Activated CD4-positive, alpha-beta memory T cell treated with anti-CD3 and anti-CD28 coated beads, Interleukin-2, amount 10 ng/mL, durations not matched to agents 7 days and 5 days (primary cell): ENCODE data around the gene HK2. TPM values are rescaled to one million over a fixed set of nuclear protein-coding genes. Genes with fewer than 3 reads are reported as not detected.

Experiments
- CTCF ChIA-PET: fragments of 350-600 bp; sonication (Branson Sonifier 250); formaldehyde crosslinking; loops from one replicate; lab custom pipeline; 2021; ENCODE audit warnings: antibody characterized with exemption, inconsistent platforms; lab: Charles Lee
- POLR2A ChIA-PET: fragments of 350-600 bp; sonication (Branson Sonifier 250); formaldehyde crosslinking; loops from one replicate; lab custom pipeline; 2021; ENCODE audit warnings: antibody characterized with exemption; lab: Charles Lee
- DNase-seq: peaks from one replicate; pipeline ENCODE4 v3.0.0-alpha.2; 2020
- H3K27ac Mint-ChIP-seq: one replicate; pipeline ENCODE4 v1.8.0; 2021; ENCODE audit warnings: mild to moderate bottlenecking, mixed read lengths
- H3K27me3 Mint-ChIP-seq: one replicate; pipeline ENCODE4 v1.8.0; 2021; ENCODE audit warnings: mixed read lengths
- H3K36me3 Mint-ChIP-seq: one replicate; pipeline ENCODE4 v1.8.0; 2021; ENCODE audit warnings: low read depth, mixed read lengths
- H3K4me1 Mint-ChIP-seq: one replicate; pipeline ENCODE4 v1.8.0; 2021; ENCODE audit warnings: mixed read lengths
- H3K4me3 Mint-ChIP-seq: one replicate; pipeline ENCODE4 v1.8.0; 2021; ENCODE audit warnings: mild to moderate bottlenecking, mixed read lengths
- H3K9me3 Mint-ChIP-seq: one replicate; pipeline ENCODE4 v1.8.0; 2021; ENCODE audit warnings: mixed read lengths
- total RNA-seq, 2 experiments: library from RNA; stranded (reverse); gene quantifications; one replicate each; pipeline ENCODE4 v1.2.3, GENCODE V29; 2021

HK2 gene
- total RNA-seq, 2 experiments from 2014 or later = 36.8 to 37.8 TPM

GRCh38 chr2:74876081-74876886 lies 42.4 kb downstream of the HK2 start:
- Mint-ChIP-seq H3K4me3 (no peak overlapping the region), H3K4me1 (peaks cover 4% of the 10 kb centered on the region), H3K9me3 (no peaks in the 10 kb centered on the region), H3K36me3 (peaks cover 51% of the 10 kb centered on the region), H3K27me3 (no peaks in the 10 kb centered on the region), H3K27ac (peak overlapping the region; percentile 28)
- DNase-seq = peak; percentile 46
- CTCF ChIA-PET = interaction anchor here (0.6 to 4.9 kb wide), 18 partner anchors 8 to 288 kb away, joined by 3 to 104 read pairs (median 4); partner anchors contain the start of gene HK2
- POLR2A ChIA-PET = interaction anchor here (1.3 kb wide), 1 partner anchor 42 kb away, joined by 3 read pairs; the partner anchor contains the start of gene HK2

DNA sequence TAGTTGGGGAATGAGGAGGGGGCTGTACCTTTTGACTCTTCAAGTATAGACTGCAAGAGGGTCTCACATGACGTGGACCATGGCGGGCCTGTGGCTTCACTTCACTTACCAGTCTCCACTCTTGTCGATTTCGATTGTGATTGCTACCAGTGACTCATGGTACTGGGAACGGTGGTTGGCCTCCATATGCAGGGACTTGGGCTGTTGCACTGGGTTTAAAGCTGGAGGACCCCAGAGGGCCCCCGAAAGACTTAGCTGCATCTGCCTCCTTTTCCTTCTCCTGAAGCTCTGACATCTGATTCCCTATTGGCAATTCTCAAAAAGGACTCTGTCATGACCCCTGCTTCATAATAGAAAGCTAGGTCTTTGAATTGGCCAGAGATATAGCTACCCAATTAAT lies 43.4 kb downstream of the HK2 start:
- POLR2A ChIA-PET = interaction anchor here (1.2 to 1.3 kb wide), 2 partner anchors 43 to 162 kb away, joined by 3 to 4 read pairs; partner anchors contain the start of gene HK2
- Mint-ChIP-seq H3K4me1 (peaks cover 4% of the 10 kb centered on the region), H3K36me3 (peaks cover 55% of the 10 kb centered on the region), H3K27ac (no peak overlapping the region), H3K9me3 (no peaks in the 10 kb centered on the region), H3K4me3 (no peak overlapping the region), H3K27me3 (no peaks in the 10 kb centered on the region)
- CTCF ChIA-PET = interaction anchor here (1.3 to 4.9 kb wide), 10 partner anchors 9 to 289 kb away, joined by 3 to 104 read pairs (median 5); partner anchors contain the start of gene HK2
- no peak for DNase-seq

- H3K4me1 Mint-ChIP-seq = peaks cover 4% of the 10 kb centered on the region
- no peaks in the 10 kb centered on the region for H3K27me3 Mint-ChIP-seq
- H3K36me3 Mint-ChIP-seq = peaks cover 59% of the 10 kb centered on the region
- ChIA-PET POLR2A (interaction anchor here (1.2 to 1.3 kb wide), 2 partner anchors 43 to 163 kb away, joined by 3 to 4 read pairs; partner anchors contain the start of gene HK2), CTCF (interaction anchor here (1.3 to 4.9 kb wide), 9 partner anchors 16 to 290 kb away, joined by 3 to 104 read pairs (median 5); partner anchors contain the start of gene HK2)
- H3K4me3 Mint-ChIP-seq = no peak overlapping the region
- no peaks in the 10 kb centered on the region for H3K9me3 Mint-ChIP-seq
- no peak for DNase-seq
- no peak overlapping the region for H3K27ac Mint-ChIP-seq
Observed at GRCh38 chr2:74877781-74878433, 44.0 kb downstream of the HK2 start.

DNA sequence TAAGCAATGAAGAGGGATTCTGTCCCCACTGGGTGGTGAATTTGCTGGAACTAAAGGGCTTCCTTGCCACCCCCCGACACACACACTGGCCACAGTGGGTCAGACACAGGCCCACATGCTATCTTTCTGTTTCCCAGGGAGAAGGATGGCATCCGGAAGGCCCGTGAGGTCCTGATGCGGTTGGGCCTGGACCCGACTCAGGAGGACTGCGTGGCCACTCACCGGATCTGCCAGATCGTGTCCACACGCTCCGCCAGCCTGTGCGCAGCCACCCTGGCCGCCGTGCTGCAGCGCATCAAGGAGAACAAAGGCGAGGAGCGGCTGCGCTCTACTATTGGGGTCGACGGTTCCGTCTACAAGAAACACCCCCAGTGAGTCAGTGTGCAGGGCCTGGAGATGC lies 44.6 kb downstream of the HK2 start:
- Mint-ChIP-seq H3K27me3 (no peaks in the 10 kb centered on the region), H3K4me3 (no peak overlapping the region), H3K27ac (no peak overlapping the region), H3K36me3 (peaks cover 63% of the 10 kb centered on the region), H3K4me1 (peaks cover 4% of the 10 kb centered on the region), H3K9me3 (no peaks in the 10 kb centered on the region)
- no peak for DNase-seq
- CTCF ChIA-PET = interaction anchor here (4.9 kb wide), 1 partner anchor 43 kb away, joined by 51 read pairs; the partner anchor contains the start of gene HK2
- POLR2A ChIA-PET = no interaction called here

DNA sequence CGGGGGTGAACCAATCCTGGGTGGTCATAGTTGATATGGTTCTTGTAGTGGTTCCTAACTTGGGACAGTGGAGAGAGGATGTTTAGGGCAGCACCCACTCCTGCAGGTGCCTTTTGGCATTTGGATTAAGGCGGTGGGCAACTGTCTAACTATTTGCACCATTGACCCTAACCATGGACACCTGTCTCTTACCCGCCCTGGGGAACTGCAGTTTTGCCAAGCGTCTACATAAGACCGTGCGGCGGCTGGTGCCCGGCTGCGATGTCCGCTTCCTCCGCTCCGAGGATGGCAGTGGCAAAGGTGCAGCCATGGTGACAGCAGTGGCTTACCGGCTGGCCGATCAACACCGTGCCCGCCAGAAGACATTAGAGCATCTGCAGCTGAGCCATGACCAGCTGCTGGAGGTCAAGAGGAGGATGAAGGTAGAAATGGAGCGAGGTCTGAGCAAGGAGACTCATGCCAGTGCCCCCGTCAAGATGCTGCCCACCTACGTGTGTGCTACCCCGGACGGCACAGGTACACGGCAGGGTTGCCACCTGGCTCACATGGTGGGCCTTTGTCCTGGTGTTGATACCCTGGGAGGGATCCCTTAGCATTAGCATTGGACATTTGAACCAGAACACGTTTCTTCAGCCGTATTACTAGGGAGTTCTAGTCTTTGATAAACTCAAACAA lies 46.3 kb downstream of the HK2 start:
- DNase-seq = no peak
- Mint-ChIP-seq H3K36me3 (peaks cover 54% of the 10 kb centered on the region), H3K4me1 (peaks cover 4% of the 10 kb centered on the region), H3K4me3 (no peak overlapping the region), H3K27ac (no peak overlapping the region), H3K9me3 (no peaks in the 10 kb centered on the region), H3K27me3 (no peaks in the 10 kb centered on the region)
- ChIA-PET CTCF (interaction anchor here (0.7 to 1.0 kb wide), 2 partner anchors 166 kb away, joined by 3 read pairs; no protein-coding TSS in a partner anchor), POLR2A (no interaction called here)

DNA sequence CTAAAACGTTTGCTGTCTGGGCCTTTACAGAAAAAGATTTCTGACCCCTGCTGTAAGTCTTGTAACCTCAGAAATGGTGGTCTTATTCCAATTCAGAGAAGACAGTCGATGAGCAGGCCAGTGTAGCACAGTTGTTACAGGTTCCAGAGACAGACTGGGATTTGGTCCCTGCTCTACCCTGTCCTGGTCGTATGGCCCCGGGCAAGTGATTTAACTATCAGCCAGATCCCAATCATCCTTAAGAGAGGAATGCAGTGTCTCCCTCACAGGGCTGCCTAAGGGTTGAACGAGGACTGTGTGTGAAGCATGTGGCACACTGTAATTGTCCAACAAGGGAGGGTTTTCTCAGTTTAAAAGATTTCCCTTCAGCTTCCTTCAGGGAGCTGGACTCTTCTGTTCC lies 47.2 kb downstream of the HK2 start:
- H3K36me3 Mint-ChIP-seq = peaks cover 58% of the 10 kb centered on the region
- no peak for DNase-seq
- POLR2A ChIA-PET = no interaction called here
- H3K27ac Mint-ChIP-seq = no peak overlapping the region
- H3K4me3 Mint-ChIP-seq = no peak overlapping the region
- no peaks in the 10 kb centered on the region for H3K9me3 Mint-ChIP-seq
- peaks cover 2% of the 10 kb centered on the region for H3K4me1 Mint-ChIP-seq
- no peaks in the 10 kb centered on the region for H3K27me3 Mint-ChIP-seq
- CTCF ChIA-PET = no interaction called here

DNA sequence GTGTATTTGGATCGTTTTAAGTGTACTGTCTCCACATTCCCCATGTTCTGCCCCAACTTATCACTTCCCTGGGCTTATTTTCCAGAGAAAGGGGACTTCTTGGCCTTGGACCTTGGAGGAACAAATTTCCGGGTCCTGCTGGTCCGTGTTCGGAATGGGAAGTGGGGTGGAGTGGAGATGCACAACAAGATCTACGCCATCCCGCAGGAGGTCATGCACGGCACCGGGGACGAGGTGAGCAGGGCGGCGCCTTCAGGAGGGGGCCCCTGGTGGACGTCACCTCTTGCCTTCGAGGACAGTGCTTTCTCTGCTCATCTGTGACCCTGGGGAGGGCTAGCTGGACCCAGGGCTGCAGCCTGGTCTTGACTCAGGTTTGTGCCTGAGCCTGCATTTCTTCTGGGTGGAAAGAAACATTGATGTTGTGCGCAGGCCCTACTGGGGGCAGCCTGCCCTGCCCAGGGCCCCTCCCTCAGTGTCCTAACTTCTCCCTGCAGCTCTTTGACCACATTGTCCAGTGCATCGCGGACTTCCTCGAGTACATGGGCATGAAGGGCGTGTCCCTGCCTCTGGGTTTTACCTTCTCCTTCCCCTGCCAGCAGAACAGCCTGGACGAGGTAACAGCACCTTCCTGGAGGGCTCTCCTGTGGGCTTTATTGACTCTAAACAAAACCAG lies 47.8 kb downstream of the HK2 start:
- Mint-ChIP-seq H3K4me1 (no peaks in the 10 kb centered on the region), H3K27ac (no peak overlapping the region), H3K4me3 (no peak overlapping the region), H3K36me3 (peaks cover 61% of the 10 kb centered on the region), H3K9me3 (no peaks in the 10 kb centered on the region), H3K27me3 (no peaks in the 10 kb centered on the region)
- ChIA-PET POLR2A (no interaction called here), CTCF (no interaction called here)
- DNase-seq = no peak

DNA sequence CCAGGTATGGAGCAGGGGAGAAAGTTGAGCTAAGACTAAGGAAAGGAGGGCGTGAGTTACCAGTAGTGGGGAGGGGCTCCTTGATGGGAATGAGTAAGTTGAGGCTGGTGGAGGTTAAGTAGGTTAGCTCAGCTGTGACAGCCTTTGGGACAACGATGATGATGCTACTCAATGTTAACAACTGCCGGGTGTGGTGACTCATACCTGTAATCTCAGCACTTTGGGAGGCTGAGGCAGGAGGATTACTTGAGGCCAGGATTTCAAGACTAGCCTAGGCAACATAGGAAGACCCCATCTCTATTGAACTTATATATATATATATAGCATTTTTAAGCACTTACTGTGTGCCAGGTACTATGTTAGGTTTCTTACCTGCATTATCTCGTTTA lies 48.4 kb downstream of the HK2 start:
- no peak overlapping the region for H3K27ac Mint-ChIP-seq
- ChIA-PET POLR2A (no interaction called here), CTCF (no interaction called here)
- peaks cover 60% of the 10 kb centered on the region for H3K36me3 Mint-ChIP-seq
- no peaks in the 10 kb centered on the region for H3K27me3 Mint-ChIP-seq
- DNase-seq = no peak
- H3K4me3 Mint-ChIP-seq = no peak overlapping the region
- no peaks in the 10 kb centered on the region for H3K9me3 Mint-ChIP-seq
- H3K4me1 Mint-ChIP-seq = no peaks in the 10 kb centered on the region

- H3K36me3 Mint-ChIP-seq = peaks cover 61% of the 10 kb centered on the region
- no peak for DNase-seq
- ChIA-PET POLR2A (no interaction called here), CTCF (no interaction called here)
- H3K4me1 Mint-ChIP-seq = no peaks in the 10 kb centered on the region
- no peak overlapping the region for H3K27ac Mint-ChIP-seq
- no peak overlapping the region for H3K4me3 Mint-ChIP-seq
- H3K9me3 Mint-ChIP-seq = no peaks in the 10 kb centered on the region
- no peaks in the 10 kb centered on the region for H3K27me3 Mint-ChIP-seq
Observed at GRCh38 chr2:74883011-74883410, 49.1 kb downstream of the HK2 start.

GRCh38 chr2:74884118-74884762 lies 50.3 kb downstream of the HK2 start:
- ChIA-PET POLR2A (interaction anchor here (1.0 kb wide), 1 partner anchor 181 kb away, joined by 3 read pairs; no protein-coding TSS in a partner anchor), CTCF (interaction anchor here (1.2 kb wide), 1 partner anchor 170 kb away, joined by 6 read pairs; no protein-coding TSS in a partner anchor)
- H3K27ac Mint-ChIP-seq = no peak overlapping the region
- no peaks in the 10 kb centered on the region for H3K4me1 Mint-ChIP-seq
- H3K36me3 Mint-ChIP-seq = peaks cover 59% of the 10 kb centered on the region
- no peaks in the 10 kb centered on the region for H3K9me3 Mint-ChIP-seq
- no peaks in the 10 kb centered on the region for H3K27me3 Mint-ChIP-seq
- no peak for DNase-seq
- no peak overlapping the region for H3K4me3 Mint-ChIP-seq

DNA sequence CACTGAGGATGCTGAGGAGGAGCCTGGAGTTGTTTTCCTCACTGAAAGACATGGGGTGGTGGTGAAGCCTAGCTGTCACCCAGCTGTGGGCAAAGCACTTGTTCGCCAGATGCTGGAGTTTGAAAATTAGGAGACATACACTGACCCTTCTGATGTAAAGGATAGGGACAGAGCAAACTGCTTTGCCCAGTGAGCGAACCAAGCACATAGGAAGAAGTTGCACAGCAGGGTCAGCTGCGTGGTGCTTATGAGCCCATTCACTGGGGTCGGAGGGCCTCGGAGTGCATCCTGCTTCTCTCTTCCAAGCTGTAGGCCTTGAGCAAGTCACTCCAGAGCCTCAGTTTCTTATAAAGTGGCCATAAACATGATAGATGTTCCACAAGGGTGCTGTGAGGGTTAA lies 50.9 kb downstream of the HK2 start:
- no peak overlapping the region for H3K4me3 Mint-ChIP-seq
- no peak for DNase-seq
- H3K27ac Mint-ChIP-seq = no peak overlapping the region
- CTCF ChIA-PET = interaction anchor here (1.2 kb wide), 1 partner anchor 171 kb away, joined by 6 read pairs; no protein-coding TSS in a partner anchor
- no peaks in the 10 kb centered on the region for H3K9me3 Mint-ChIP-seq
- no peaks in the 10 kb centered on the region for H3K27me3 Mint-ChIP-seq
- H3K36me3 Mint-ChIP-seq = peaks cover 60% of the 10 kb centered on the region
- POLR2A ChIA-PET = interaction anchor here (0.8 to 1.2 kb wide), 3 partner anchors 45 to 181 kb away, joined by 3 to 6 read pairs (median 5); partner anchors contain the start of gene HK2
- H3K4me1 Mint-ChIP-seq = no peaks in the 10 kb centered on the region
